22Rv1 (cell line): ENCODE measurements around the gene TAGAP.

Experiments used
- H3K27ac ChIP-seq: fragments of 450-650 bp; 2 replicates; pipeline ENCODE4 v1.5.1; 2017
- ZFX ChIP-seq: fragments of 450-650 bp; IDR thresholded peaks from 2 replicates; pipeline ENCODE4 v1.6.1; 2017; ENCODE audit warnings: antibody characterized with exemption, borderline replicate concordance
- TF ChIP-seq, protein P1 (sequence below): fragments of 450-650 bp; IDR thresholded peaks from 2 replicates; pipeline ENCODE4 v1.5.1; 2017; ENCODE audit warnings: mild to moderate bottlenecking

TAGAP gene

DNA sequence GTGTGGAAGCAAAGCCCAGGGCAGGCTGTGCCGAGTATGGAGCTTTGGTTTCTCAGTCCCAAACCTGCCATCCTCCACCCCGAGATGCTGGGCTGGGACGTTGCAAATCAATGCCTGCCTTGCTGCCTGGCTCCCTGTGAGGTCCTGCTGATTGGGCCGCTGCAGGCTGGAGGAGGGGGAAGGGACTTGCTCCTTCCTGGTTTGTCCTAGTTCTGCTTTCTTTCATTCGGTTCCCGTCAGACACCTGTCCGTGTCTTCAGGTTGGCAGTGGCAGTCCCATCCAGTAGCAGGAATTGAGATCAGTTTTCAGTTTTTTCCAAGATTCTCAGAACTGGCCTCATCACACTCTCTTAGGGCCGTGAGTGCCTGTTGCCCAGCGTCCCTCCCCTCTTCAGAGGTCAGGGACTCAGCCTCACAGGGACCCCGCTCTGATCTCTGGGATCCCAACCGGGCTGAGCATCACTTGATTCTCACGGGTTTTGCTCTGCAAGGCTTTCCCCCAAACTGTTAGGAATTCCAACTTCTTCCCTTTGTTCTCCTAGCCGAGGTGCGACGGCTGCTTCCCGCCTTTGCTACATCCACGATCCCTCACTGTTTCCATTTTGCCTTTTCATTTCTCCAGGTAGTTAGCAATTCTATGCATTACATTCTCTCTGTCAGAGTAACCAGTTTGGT is 24.2 kb upstream of the TAGAP start:
- H3K27ac ChIP-seq: no peak overlapping the region
- TF ChIP-seq, protein P1, sequence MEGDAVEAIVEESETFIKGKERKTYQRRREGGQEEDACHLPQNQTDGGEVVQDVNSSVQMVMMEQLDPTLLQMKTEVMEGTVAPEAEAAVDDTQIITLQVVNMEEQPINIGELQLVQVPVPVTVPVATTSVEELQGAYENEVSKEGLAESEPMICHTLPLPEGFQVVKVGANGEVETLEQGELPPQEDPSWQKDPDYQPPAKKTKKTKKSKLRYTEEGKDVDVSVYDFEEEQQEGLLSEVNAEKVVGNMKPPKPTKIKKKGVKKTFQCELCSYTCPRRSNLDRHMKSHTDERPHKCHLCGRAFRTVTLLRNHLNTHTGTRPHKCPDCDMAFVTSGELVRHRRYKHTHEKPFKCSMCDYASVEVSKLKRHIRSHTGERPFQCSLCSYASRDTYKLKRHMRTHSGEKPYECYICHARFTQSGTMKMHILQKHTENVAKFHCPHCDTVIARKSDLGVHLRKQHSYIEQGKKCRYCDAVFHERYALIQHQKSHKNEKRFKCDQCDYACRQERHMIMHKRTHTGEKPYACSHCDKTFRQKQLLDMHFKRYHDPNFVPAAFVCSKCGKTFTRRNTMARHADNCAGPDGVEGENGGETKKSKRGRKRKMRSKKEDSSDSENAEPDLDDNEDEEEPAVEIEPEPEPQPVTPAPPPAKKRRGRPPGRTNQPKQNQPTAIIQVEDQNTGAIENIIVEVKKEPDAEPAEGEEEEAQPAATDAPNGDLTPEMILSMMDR: no peak

GRCh38 chr6:159067334-159067733 is 22.5 kb upstream of the TAGAP start:
- TF ChIP-seq, protein P1: no peak
- TF ChIP-seq ZFX: no peak
- no peak overlapping the region for H3K27ac ChIP-seq

DNA sequence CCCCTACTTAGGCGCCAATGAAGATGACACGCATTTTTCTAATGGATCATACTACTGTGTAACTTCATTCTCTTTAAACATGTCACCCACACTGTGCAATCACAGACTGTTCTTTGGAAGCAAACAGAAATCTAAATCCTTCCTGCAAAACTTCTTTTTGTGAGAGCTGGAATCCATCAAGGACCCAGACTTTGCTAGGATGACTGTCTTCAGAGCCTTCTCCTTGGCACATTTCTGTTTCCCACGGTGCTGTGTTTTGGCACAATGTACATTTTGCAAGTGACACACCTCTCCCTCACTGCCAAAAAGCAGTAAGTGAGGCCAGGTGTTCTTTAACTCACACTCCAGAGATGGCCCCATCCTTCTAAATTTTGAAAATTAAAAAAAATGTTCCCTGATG is 21.7 kb upstream of the TAGAP start:
- no peak overlapping the region for H3K27ac ChIP-seq
- TF ChIP-seq, protein P1: no peak
- no peak for TF ChIP-seq ZFX

DNA sequence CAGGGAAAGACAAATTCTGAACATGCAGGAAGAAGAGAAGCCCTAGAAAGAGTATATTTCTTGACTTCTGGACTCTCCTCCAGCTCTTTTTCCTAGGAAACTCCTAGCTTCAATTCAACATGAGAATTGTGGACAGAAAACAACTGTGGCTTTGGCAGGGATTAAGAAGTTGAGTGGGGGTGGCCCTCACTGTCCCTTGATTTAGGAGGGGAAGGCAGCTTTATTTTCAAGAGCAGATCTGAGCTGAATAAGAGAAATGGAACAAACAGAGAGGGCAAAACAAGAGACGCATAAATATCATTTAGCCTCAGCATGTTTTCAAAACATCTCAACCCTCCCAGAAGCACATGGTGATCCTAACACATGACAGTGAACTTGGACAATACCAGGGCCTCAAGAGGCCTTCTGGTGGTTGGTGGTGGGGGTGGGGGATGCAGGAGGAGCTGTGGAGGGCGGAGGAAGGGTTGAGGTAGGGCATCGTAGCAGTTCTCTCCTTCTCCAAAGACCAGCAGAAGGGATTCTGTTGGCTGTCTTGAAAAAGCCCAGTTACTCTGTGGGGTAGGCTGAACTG is 21.1 kb upstream of the TAGAP start:
- no peak for TF ChIP-seq ZFX
- TF ChIP-seq, protein P1: no peak
- no peak overlapping the region for H3K27ac ChIP-seq

GRCh38 chr6:159065091-159065490 is 20.3 kb upstream of the TAGAP start:
- no peak for TF ChIP-seq ZFX
- TF ChIP-seq, protein P1: no peak

DNA sequence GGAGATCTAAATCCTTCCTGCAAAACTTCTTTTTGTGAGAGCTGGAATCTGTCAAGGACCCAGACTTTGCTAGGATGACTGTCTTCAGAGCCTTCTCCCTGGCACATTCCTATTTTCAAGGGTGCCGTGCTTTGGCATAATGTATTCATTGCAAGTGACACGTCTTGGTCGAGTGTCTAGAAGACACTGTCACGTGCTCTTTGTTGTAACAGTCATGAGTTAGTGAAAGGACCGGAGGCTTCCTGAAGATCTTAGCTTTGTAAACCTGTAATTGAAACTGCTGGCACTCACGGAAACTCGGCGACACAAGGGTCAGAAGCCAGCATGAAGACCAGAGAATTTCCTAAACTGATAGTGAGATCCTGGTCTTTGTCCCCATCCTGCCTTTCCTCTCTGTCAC is 19.7 kb upstream of the TAGAP start:
- TF ChIP-seq, protein P1: no peak
- TF ChIP-seq ZFX: no peak
- no peak overlapping the region for H3K27ac ChIP-seq

More at GRCh38 chr6:159065091-159065490, 20.3 kb upstream of the TAGAP start:
- H3K27ac ChIP-seq: no peak overlapping the region

- TF ChIP-seq ZFX: no peak
- TF ChIP-seq, protein P1: no peak
- no peak overlapping the region for H3K27ac ChIP-seq
Measured at GRCh38 chr6:159063549-159063948, 18.8 kb upstream of the TAGAP start.
